NB4 (cell line): ENCODE measurements around the gene TMEM53.

ENCODE experiments used
- CTCF ChIP-seq: IDR thresholded peaks from one replicate; pipeline ENCODE4 v1.5.1; 2012; ENCODE audit warnings: low read depth, low read length
- MAX ChIP-seq: IDR thresholded peaks from 2 replicates; pipeline ENCODE4 v1.6.1; 2011; ENCODE audit warnings: low read depth, low read length
- POLR2A ChIP-seq: IDR thresholded peaks from 2 replicates; pipeline ENCODE4 v1.6.1; 2011; ENCODE audit warnings: mild to moderate bottlenecking; ENCODE audit not compliant: insufficient read length; ENCODE audit errors: extremely low read depth

GRCh38 chr1:44682883-44683265, 8.6 kb upstream of the TMEM53 start:
- TF ChIP-seq CTCF (no peak), POLR2A (no peak), MAX (no peak)
